Activated T-helper 1 cell treated with anti-CD3 and anti-CD28 coated beads, Interleukin-12 subunit alpha, Interleukin-12 subunit beta, Interleukin-2, Interleukin-4 antibody, amounts not matched to agents 30 ng/mL and 10 ng/mL and 1 ng/mL, durations not matched to agents 14 hours and 24 hours and 36 hours (primary cell): Measurements from ENCODE around the gene MAML3. TPM values are rescaled to one million over a fixed set of nuclear protein-coding genes. Genes with fewer than 3 reads are reported as not detected.

Source experiments
- DNase-seq: peaks from one replicate; pipeline ENCODE4 v3.0.0; 2021; ENCODE audit warnings: low spot score
- H3K27ac Mint-ChIP-seq: one replicate; pipeline ENCODE4 v1.8.0; 2021; ENCODE audit warnings: mild to moderate bottlenecking, mixed read lengths
- H3K27me3 Mint-ChIP-seq: one replicate; pipeline ENCODE4 v1.8.0; 2022; ENCODE audit warnings: mild to moderate bottlenecking, moderate library complexity, mixed read lengths; ENCODE audit not compliant: insufficient read depth
- H3K36me3 Mint-ChIP-seq: one replicate; pipeline ENCODE4 v1.8.0; 2021; ENCODE audit warnings: low read depth, mixed read lengths
- H3K4me1 Mint-ChIP-seq: one replicate; pipeline ENCODE4 v1.8.0; 2021; ENCODE audit warnings: low read depth, mixed read lengths
- H3K4me3 Mint-ChIP-seq: one replicate; pipeline ENCODE4 v1.8.0; 2021; ENCODE audit warnings: mild to moderate bottlenecking, moderate library complexity, mixed read lengths
- H3K9me3 Mint-ChIP-seq: one replicate; pipeline ENCODE4 v1.8.0; 2021; ENCODE audit warnings: mixed read lengths
- intact Hi-C: fragments of 100-400 bp; cut with micrococcal nuclease; formaldehyde crosslinking; loops from one replicate; pipeline ENCODE4 v1.15.1; 2024
- total RNA-seq: library from RNA; stranded (reverse); gene quantifications from 2 replicates; pipeline ENCODE4 v1.2.3, GENCODE V29; 2022

MAML3 gene
- total RNA-seq, 1 donor from 2014 or later = 0.47 TPM

DNA sequence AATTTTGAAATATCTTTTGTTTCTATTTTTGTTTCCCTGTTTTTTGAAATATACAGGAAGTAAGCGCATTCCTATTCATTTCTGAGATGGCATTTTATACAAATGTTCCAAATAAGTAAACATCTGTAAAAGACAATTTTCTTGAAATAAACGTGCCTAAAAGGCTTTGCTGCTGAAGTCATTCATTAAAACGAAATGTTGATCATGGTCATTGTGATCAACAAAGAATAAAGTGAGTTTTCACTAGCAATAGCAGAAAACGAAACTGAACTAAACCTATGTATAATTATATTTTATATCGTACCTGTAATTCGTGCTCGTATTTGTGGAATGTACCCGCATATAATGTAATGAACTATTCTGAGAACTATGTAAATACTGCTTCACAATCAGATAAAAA lies 267.2 kb downstream of the MAML3 start:
- Mint-ChIP-seq H3K27me3 (peaks cover 20% of the 10 kb centered on the region), H3K9me3 (peaks cover 6% of the 10 kb centered on the region), H3K27ac (no peak overlapping the region), H3K4me3 (no peak overlapping the region), H3K4me1 (no peaks in the 10 kb centered on the region), H3K36me3 (no peaks in the 10 kb centered on the region)
- DNase-seq = no peak
- intact Hi-C loops = no loop called here

- intact Hi-C loops = no loop called here
- H3K36me3 Mint-ChIP-seq = no peaks in the 10 kb centered on the region
- peaks cover 6% of the 10 kb centered on the region for H3K9me3 Mint-ChIP-seq
- no peaks in the 10 kb centered on the region for H3K4me1 Mint-ChIP-seq
- H3K27me3 Mint-ChIP-seq = peaks cover 20% of the 10 kb centered on the region
- DNase-seq = no peak
- no peak overlapping the region for H3K27ac Mint-ChIP-seq
- no peak overlapping the region for H3K4me3 Mint-ChIP-seq
Measured at GRCh38 chr4:139884438-139884837, 269.5 kb downstream of the MAML3 start.

- no peak overlapping the region for H3K4me3 Mint-ChIP-seq
- peaks cover 5% of the 10 kb centered on the region for H3K4me1 Mint-ChIP-seq
- peaks cover 6% of the 10 kb centered on the region for H3K9me3 Mint-ChIP-seq
- H3K27ac Mint-ChIP-seq = no peak overlapping the region
- intact Hi-C loops = no loop called here
- no peaks in the 10 kb centered on the region for H3K36me3 Mint-ChIP-seq
- peaks cover 17% of the 10 kb centered on the region for H3K27me3 Mint-ChIP-seq
- DNase-seq = no peak
Measured at GRCh38 chr4:139880841-139881240, 273.1 kb downstream of the MAML3 start.

DNA sequence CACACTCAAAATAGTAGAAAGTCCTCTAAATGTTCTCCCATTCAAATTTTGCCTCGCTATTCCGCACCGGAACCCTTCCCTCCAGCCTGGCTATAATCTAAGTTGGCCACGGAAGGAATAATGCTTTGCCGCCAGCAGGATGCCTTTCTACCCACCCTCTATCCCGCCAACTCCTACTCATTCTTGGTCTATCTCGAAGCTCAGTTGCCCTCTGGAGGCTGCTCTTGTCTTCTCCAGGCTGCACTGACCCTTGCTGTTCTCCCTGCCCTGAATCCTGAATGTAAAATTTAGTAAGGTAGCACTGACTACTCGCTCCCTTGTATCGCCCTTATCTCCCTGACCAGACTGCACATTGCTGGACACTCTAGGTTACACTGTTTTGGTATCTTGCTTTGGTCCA lies 275.9 kb downstream of the MAML3 start:
- H3K4me1 Mint-ChIP-seq = peaks cover 5% of the 10 kb centered on the region
- intact Hi-C loops = no loop called here
- peaks cover 12% of the 10 kb centered on the region for H3K27me3 Mint-ChIP-seq
- no peak overlapping the region for H3K4me3 Mint-ChIP-seq
- H3K27ac Mint-ChIP-seq = no peak overlapping the region
- no peaks in the 10 kb centered on the region for H3K36me3 Mint-ChIP-seq
- DNase-seq = no peak
- H3K9me3 Mint-ChIP-seq = peaks cover 12% of the 10 kb centered on the region

DNA sequence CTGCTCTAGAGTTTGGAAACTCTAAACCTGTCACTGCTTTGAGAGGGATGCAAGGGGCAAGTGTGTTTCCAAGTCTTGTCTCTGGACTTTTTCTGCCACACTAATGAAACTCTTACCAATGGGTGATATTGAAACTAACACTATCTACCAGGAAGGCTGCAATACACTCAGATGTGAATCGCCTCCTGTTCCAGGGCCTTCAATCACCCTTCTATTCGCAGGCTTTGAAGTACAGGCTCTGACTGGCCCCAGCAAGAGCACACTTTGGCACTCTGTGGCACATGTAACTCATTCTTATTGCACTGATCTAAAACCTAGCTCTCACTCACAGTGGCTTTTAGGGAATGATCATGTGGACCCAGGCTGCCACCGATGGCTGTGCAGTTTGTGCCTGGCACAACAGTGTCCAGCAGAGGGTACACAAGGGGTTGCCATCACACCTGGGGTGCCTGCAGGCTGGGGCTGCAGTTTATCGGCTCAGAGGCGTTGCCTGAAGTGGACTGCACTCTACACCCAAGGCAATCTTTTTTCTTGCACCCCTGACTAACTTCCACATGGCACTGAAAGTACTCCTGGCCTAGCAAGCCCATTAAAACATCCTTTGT lies 277.5 kb downstream of the MAML3 start:
- Mint-ChIP-seq H3K9me3 (peaks cover 9% of the 10 kb centered on the region), H3K27ac (no peak overlapping the region), H3K27me3 (no peaks in the 10 kb centered on the region), H3K4me3 (no peak overlapping the region), H3K36me3 (peaks cover 2% of the 10 kb centered on the region), H3K4me1 (peaks cover 12% of the 10 kb centered on the region)
- DNase-seq = no peak
- intact Hi-C loops = no loop called here

GRCh38 chr4:139875411-139875825 lies 278.6 kb downstream of the MAML3 start:
- Mint-ChIP-seq H3K36me3 (peaks cover 2% of the 10 kb centered on the region), H3K4me1 (peaks cover 12% of the 10 kb centered on the region), H3K4me3 (no peak overlapping the region), H3K27ac (no peak overlapping the region), H3K9me3 (peaks cover 9% of the 10 kb centered on the region), H3K27me3 (no peaks in the 10 kb centered on the region)
- no peak for DNase-seq
- intact Hi-C loops = no loop called here

DNA sequence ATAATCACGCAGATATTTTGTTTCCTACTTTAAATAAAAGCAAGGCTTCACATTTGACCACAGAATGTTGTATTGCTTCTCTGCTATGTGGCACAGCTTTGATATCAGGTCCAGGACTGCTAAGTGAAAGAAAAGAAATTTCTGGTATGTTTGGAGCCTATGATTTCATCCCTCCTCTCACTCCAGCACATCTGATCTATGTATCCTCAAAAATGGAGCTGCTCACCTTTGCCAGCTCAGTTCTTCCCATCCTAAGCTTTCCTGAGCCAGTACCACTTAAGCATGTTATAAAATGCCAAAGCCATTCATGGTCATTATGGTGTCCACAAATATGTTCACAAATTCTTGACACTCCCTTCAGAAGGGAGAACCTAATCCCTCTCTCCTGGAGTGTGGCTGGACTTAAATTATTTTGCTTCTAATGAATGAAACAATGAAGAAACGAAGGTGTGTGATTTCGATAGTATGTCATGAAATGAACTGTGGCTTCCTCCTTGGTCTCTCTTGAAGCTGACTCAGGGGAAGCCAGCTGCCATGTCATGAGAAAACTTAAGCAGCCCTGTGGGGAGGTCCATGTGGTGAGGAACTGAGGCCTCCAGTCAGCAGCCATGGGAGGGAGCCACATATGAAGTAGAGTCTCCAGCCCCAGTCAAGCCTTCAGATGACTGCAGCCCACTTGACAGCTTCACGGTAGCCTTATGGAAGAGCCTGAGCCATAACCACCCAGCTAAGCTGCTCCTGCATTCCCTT lies 280.7 kb downstream of the MAML3 start:
- no peak for DNase-seq
- Mint-ChIP-seq H3K36me3 (peaks cover 2% of the 10 kb centered on the region), H3K4me1 (peaks cover 12% of the 10 kb centered on the region), H3K27me3 (no peaks in the 10 kb centered on the region), H3K9me3 (peaks cover 9% of the 10 kb centered on the region), H3K4me3 (no peak overlapping the region), H3K27ac (no peak overlapping the region)
- intact Hi-C loops = loop anchor here (1.0 kb wide), 1 partner anchor 22 kb away; no protein-coding TSS in a partner anchor

- Mint-ChIP-seq H3K4me3 (no peak overlapping the region), H3K27ac (peak overlapping the region; percentile 12), H3K9me3 (peaks cover 9% of the 10 kb centered on the region)
Measured at GRCh38 chr4:139872274-139872673, 281.7 kb downstream of the MAML3 start.

GRCh38 chr4:139869810-139870209 lies 284.2 kb downstream of the MAML3 start:
- peaks cover 7% of the 10 kb centered on the region for H3K4me1 Mint-ChIP-seq
- peaks cover 2% of the 10 kb centered on the region for H3K36me3 Mint-ChIP-seq
- intact Hi-C loops = no loop called here
- peaks cover 9% of the 10 kb centered on the region for H3K9me3 Mint-ChIP-seq
- H3K27ac Mint-ChIP-seq = no peak overlapping the region
- DNase-seq = no peak
- peaks cover 8% of the 10 kb centered on the region for H3K27me3 Mint-ChIP-seq
- no peak overlapping the region for H3K4me3 Mint-ChIP-seq

More at GRCh38 chr4:139872274-139872673, 281.7 kb downstream of the MAML3 start:
- peaks cover 12% of the 10 kb centered on the region for H3K4me1 Mint-ChIP-seq
- H3K36me3 Mint-ChIP-seq = peaks cover 2% of the 10 kb centered on the region
- intact Hi-C loops = no loop called here
- H3K27me3 Mint-ChIP-seq = peaks cover 2% of the 10 kb centered on the region
- DNase-seq = no peak

GRCh38 chr4:139866276-139866962 lies 287.6 kb downstream of the MAML3 start:
- DNase-seq = no peak
- intact Hi-C loops = no loop called here
- Mint-ChIP-seq H3K27ac (no peak overlapping the region), H3K9me3 (no peaks in the 10 kb centered on the region), H3K4me3 (no peak overlapping the region), H3K36me3 (no peaks in the 10 kb centered on the region), H3K4me1 (no peaks in the 10 kb centered on the region), H3K27me3 (peaks cover 11% of the 10 kb centered on the region)

DNA sequence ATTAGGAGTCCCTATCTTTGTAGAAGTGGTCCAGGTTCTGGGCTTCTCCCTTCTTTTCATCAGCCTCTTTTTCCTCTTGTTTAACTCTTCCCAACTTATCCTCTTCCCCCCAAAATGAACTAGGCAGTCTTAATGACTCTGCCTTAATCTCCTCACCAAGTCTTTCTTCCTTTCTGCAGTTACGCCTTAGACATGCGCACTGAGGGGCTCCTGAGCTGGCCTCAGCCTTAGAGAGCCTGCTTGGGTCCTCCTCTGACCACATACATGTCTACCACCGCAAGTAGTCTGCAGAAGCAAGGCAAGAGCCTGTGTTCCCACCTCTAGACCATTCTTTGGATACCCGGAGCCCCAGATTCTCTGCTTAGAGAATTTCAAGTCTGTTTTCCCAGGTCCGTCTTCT lies 288.4 kb downstream of the MAML3 start:
- Mint-ChIP-seq H3K9me3 (no peaks in the 10 kb centered on the region), H3K4me3 (no peak overlapping the region), H3K36me3 (no peaks in the 10 kb centered on the region), H3K4me1 (no peaks in the 10 kb centered on the region), H3K27ac (no peak overlapping the region), H3K27me3 (peaks cover 11% of the 10 kb centered on the region)
- intact Hi-C loops = no loop called here
- DNase-seq = no peak

GRCh38 chr4:139863531-139863930 lies 290.5 kb downstream of the MAML3 start:
- H3K36me3 Mint-ChIP-seq = no peaks in the 10 kb centered on the region
- H3K27ac Mint-ChIP-seq = no peak overlapping the region
- no peak overlapping the region for H3K4me3 Mint-ChIP-seq
- DNase-seq = no peak
- H3K27me3 Mint-ChIP-seq = peaks cover 11% of the 10 kb centered on the region
- intact Hi-C loops = no loop called here
- no peaks in the 10 kb centered on the region for H3K9me3 Mint-ChIP-seq
- peaks cover 7% of the 10 kb centered on the region for H3K4me1 Mint-ChIP-seq

GRCh38 chr4:139861471-139861870 lies 292.5 kb downstream of the MAML3 start:
- intact Hi-C loops = no loop called here
- Mint-ChIP-seq H3K27ac (no peak overlapping the region), H3K9me3 (no peaks in the 10 kb centered on the region), H3K27me3 (peaks cover 16% of the 10 kb centered on the region), H3K36me3 (no peaks in the 10 kb centered on the region), H3K4me3 (no peak overlapping the region), H3K4me1 (peaks cover 26% of the 10 kb centered on the region)
- no peak for DNase-seq
